HCT116 (cell line): Measurements from ENCODE around the gene CCL20. TPM values are rescaled to one million over a fixed set of nuclear protein-coding genes. Genes with fewer than 3 reads are reported as not detected.

ENCODE experiments used
- ATAC-seq: fragments of 200-7000 bp; cut with Tn5 transposase; 2 replicates; pipeline ENCODE4 v1.9.1; 2020; ENCODE audit warnings: mild to moderate bottlenecking, moderate library complexity
- BruUV-seq: library from RNA; stranded (reverse); fragments of 400-500 nt; replicated peaks from 2 replicates; lab custom pipeline; 2021; lab: Mats Ljungman, UMichigan
- CTCF ChIA-PET: fragments of 300-600 bp; sonication (Branson Sonifier 250); formaldehyde crosslinking; loops from one replicate; lab custom pipeline; 2021; ENCODE audit warnings: antibody characterized with exemption; lab: Charles Lee
- POLR2A ChIA-PET: fragments of 300-600, 350-600 bp; sonication (Branson Sonifier 250); formaldehyde crosslinking; loops from one replicate; lab custom pipeline; 2021; ENCODE audit warnings: antibody characterized with exemption; lab: Charles Lee
- RAD21 ChIA-PET, 2 experiments: fragments of 300-600 bp; sonication (Branson Sonifier 250); formaldehyde crosslinking; loops; one replicate each; lab custom pipeline; 2023; ENCODE audit warnings: low total read pairs in 2 of 2; ENCODE audit not compliant: uncharacterized antibody in 2 of 2, unreplicated experiment in 2 of 2, low non-redundant PET in 1 of 2; lab: Charles Lee
- DNase-seq: peaks from one replicate; pipeline ENCODE4 v3.0.0-alpha.2; 2010; ENCODE audit warnings: low read depth, low spot score
- H2AFZ ChIP-seq: fragments of 200-600 bp; shearing (Covaris generic), sonication (generic); 2 replicates; pipeline ENCODE4 v1.6.1; 2017; ENCODE audit warnings: low read depth, mixed run types, mixed read lengths, antibody characterized with exemption, low read length; ENCODE audit not compliant: poor library complexity, severe bottlenecking
- H3K27ac ChIP-seq: 2 replicates; pipeline ENCODE4 v1.5.1; 2012; ENCODE audit warnings: low read depth, low read length
- H3K27me3 ChIP-seq: fragments of 200-600 bp; sonication (generic); 2 replicates; pipeline ENCODE4 v1.6.1; 2016; ENCODE audit warnings: mixed run types, low read length, mixed read lengths; ENCODE audit not compliant: insufficient read depth
- H3K36me3 ChIP-seq, 2 experiments: fragments of 200-500 bp in 1 of 2; fragments of 200-600 bp in 1 of 2; sonication (Bioruptor generic) in 1 of 2; sonication (generic) in 1 of 2; 2 replicates each; pipeline versions ENCODE4 v1.5.1 to v1.6.1; 2014 to 2016; ENCODE audit warnings: low read length in 2 of 2, inconsistent platforms in 1 of 2, mixed read lengths in 1 of 2, mixed run types in 1 of 2; ENCODE audit not compliant: insufficient read depth in 2 of 2, control insufficient read depth in 1 of 2
- H3K4me1 ChIP-seq, 2 experiments: fragments of 200-600 bp in 1 of 2; sonication (generic) in 1 of 2; 2 replicates each; pipeline versions ENCODE4 v1.5.1 to v1.6.1; 2012 to 2017; ENCODE audit warnings: low read length in 2 of 2, inconsistent platforms in 1 of 2, mild to moderate bottlenecking in 1 of 2, mixed read lengths in 1 of 2, mixed run types in 1 of 2, moderate library complexity in 1 of 2; ENCODE audit not compliant: insufficient read depth in 2 of 2, control insufficient read depth in 1 of 2
- H3K4me2 ChIP-seq: fragments of 200-600 bp; sonication (generic); 2 replicates; pipeline ENCODE4 v1.6.1; 2017; ENCODE audit warnings: mixed run types, low read length, mixed read lengths
- H3K4me3 ChIP-seq, 2 experiments: fragments of 200-600 bp in 1 of 2; sonication (generic) in 1 of 2; replicated peaks in 1 of 2; 2 replicates each; pipeline ENCODE4 v1.5.1; 2011 to 2016; ENCODE audit warnings: low read length in 2 of 2, control low read depth in 1 of 2, low read depth in 1 of 2, mild to moderate bottlenecking in 1 of 2, mixed read lengths in 1 of 2, mixed run types in 1 of 2
- H3K79me2 ChIP-seq: fragments of 200-600 bp; sonication (generic); 2 replicates; pipeline ENCODE4 v1.6.1; 2017; ENCODE audit warnings: mild to moderate bottlenecking, mixed run types, low read length, moderate library complexity, mixed read lengths; ENCODE audit not compliant: insufficient read depth
- H3K9ac ChIP-seq: fragments of 200-600 bp; sonication (generic); 2 replicates; pipeline ENCODE4 v1.6.1; 2016; ENCODE audit warnings: low read length, mixed read lengths
- H3K9me2 ChIP-seq: fragments of 200-600 bp; sonication (generic), shearing (Covaris generic); 2 replicates; pipeline ENCODE4 v1.6.1; 2017; ENCODE audit warnings: mixed run types, mild to moderate bottlenecking, moderate library complexity; ENCODE audit not compliant: insufficient read depth
- H3K9me3 ChIP-seq, 2 experiments: fragments of 200-500 bp in 1 of 2; fragments of 200-600 bp in 1 of 2; sonication (Bioruptor generic) in 1 of 2; sonication (generic) in 1 of 2; 2 replicates each; pipeline ENCODE4 v1.6.1; 2014 to 2017; ENCODE audit warnings: low read length in 2 of 2, mixed read lengths in 2 of 2, inconsistent platforms in 1 of 2, low read depth in 1 of 2, mild to moderate bottlenecking in 1 of 2, mixed run types in 1 of 2, moderate library complexity in 1 of 2; ENCODE audit not compliant: control insufficient read depth in 1 of 2, insufficient read depth in 1 of 2
- H4K20me1 ChIP-seq: fragments of 200-600 bp; sonication (generic), shearing (Covaris generic); 2 replicates; pipeline ENCODE4 v1.6.1; 2017; ENCODE audit warnings: mixed run types, mild to moderate bottlenecking, moderate library complexity; ENCODE audit not compliant: insufficient read depth
- CBX3 ChIP-seq: IDR thresholded peaks from 2 replicates; pipeline ENCODE4 v1.6.1; 2012; ENCODE audit warnings: low read depth
- ELF1 ChIP-seq: IDR thresholded peaks from 2 replicates; pipeline ENCODE4 v1.6.1; 2012; ENCODE audit warnings: low read depth, borderline replicate concordance
- EZH2phosphoT487 ChIP-seq: fragments of 200-600 bp; IDR thresholded peaks from 2 replicates; pipeline ENCODE4 v1.6.1; 2018; ENCODE audit warnings: antibody characterized with exemption, borderline replicate concordance
- POLR2A ChIP-seq: IDR thresholded peaks from 2 replicates; pipeline ENCODE4 v1.7.0; 2011; ENCODE audit warnings: borderline replicate concordance; ENCODE audit not compliant: insufficient read depth, insufficient read length; ENCODE audit errors: extremely low read depth
- SIN3A ChIP-seq: IDR thresholded peaks from 2 replicates; pipeline ENCODE4 v1.6.1; 2012; ENCODE audit warnings: low read depth
- TCF7L2 ChIP-seq: IDR thresholded peaks from 2 replicates; pipeline ENCODE4 v1.7.0; 2011; ENCODE audit warnings: borderline replicate concordance, inconsistent platforms; ENCODE audit not compliant: insufficient read depth, insufficient read length; ENCODE audit errors: extremely low read depth
- ZFX ChIP-seq: fragments of 450-650 bp; IDR thresholded peaks from 2 replicates; pipeline ENCODE4 v1.6.1; 2017
- intact Hi-C: fragments of 100-400 bp; cut with micrococcal nuclease; formaldehyde crosslinking; loops from 2 replicates; pipeline ENCODE4 v1.10.0; 2022
- total RNA-seq: library from RNA; stranded (reverse); gene quantifications from one replicate; pipeline ENCODE4 v1.2.1, GENCODE V29; 2021; ENCODE audit not compliant: unreplicated experiment
- TF ChIP-seq, protein P1 (sequence below), 3 experiments: fragments of 200-600 bp in 1 of 3; sonication (generic) in 1 of 3; IDR thresholded peaks in 2 of 3; conservative IDR thresholded peaks in 1 of 3; 2 replicates each; pipeline ENCODE4 v1.5.1; 2012 to 2017; ENCODE audit warnings: low read depth in 2 of 3, low read length in 2 of 3, antibody characterized with exemption in 1 of 3, borderline replicate concordance in 1 of 3, control low read depth in 1 of 3, mild to moderate bottlenecking in 1 of 3, mixed read lengths in 1 of 3, mixed run types in 1 of 3, moderate library complexity in 1 of 3; ENCODE audit not compliant: insufficient read depth in 1 of 3
- TF ChIP-seq, protein P2 (sequence below): IDR thresholded peaks from 2 replicates; pipeline ENCODE4 v1.6.1; 2012
- TF ChIP-seq, protein P3 (sequence below): IDR thresholded peaks from 2 replicates; pipeline ENCODE4 v1.6.1; 2012; ENCODE audit warnings: low read depth

CCL20 gene
- total RNA-seq, 1 experiment from 2014 or later: 0.30 TPM

DNA sequence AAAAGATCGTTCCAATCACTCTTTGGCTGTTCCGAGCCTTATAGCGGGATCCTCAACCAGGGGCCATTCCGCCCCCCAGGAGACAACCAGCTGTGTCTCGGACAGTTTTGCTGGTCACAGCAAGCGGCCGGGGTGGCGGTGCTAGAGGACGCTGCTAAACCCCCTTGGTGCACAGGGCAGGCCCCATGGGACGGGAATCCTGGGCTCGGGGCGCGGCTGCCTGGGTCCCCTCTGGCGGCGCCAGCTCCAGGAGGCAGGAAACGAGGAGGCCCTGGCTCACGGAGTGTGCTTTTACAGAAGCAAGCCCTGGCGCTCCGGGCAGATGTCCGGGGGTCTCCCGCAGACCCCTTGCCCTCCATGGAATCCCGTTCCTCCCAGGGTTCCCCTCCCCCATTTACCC is 45.8 kb upstream of the CCL20 start:
- no peaks in the 10 kb centered on the region for H3K9me2 ChIP-seq
- CTCF ChIA-PET: interaction anchor here (2.9 to 3.9 kb wide), 2 partner anchors 109 to 361 kb away, joined by 33 to 72 read pairs; no protein-coding TSS in a partner anchor
- H3K27me3 ChIP-seq: no peaks in the 10 kb centered on the region
- POLR2A ChIA-PET: no interaction called here
- H3K27ac ChIP-seq: no peak overlapping the region
- no peaks in the 10 kb centered on the region for H3K79me2 ChIP-seq
- H3K4me1 ChIP-seq: peaks cover 0 to 6% of the 10 kb centered on the region in 2 experiments; a peak in 1 of 4 replicates
- RAD21 ChIA-PET: no interaction called here
- BruUV-seq: no TSS peak
- no peaks in the 10 kb centered on the region for H4K20me1 ChIP-seq
- H3K4me3 ChIP-seq: no peak overlapping the region
- H3K36me3 ChIP-seq: no peaks in the 10 kb centered on the region
- no peak for TF ChIP-seq CBX3
- TF ChIP-seq, protein P1, sequence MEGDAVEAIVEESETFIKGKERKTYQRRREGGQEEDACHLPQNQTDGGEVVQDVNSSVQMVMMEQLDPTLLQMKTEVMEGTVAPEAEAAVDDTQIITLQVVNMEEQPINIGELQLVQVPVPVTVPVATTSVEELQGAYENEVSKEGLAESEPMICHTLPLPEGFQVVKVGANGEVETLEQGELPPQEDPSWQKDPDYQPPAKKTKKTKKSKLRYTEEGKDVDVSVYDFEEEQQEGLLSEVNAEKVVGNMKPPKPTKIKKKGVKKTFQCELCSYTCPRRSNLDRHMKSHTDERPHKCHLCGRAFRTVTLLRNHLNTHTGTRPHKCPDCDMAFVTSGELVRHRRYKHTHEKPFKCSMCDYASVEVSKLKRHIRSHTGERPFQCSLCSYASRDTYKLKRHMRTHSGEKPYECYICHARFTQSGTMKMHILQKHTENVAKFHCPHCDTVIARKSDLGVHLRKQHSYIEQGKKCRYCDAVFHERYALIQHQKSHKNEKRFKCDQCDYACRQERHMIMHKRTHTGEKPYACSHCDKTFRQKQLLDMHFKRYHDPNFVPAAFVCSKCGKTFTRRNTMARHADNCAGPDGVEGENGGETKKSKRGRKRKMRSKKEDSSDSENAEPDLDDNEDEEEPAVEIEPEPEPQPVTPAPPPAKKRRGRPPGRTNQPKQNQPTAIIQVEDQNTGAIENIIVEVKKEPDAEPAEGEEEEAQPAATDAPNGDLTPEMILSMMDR (IDR thresholded peaks at IDR 0.05 in 2 of 3, conservative IDR thresholded peaks at IDR 0.05 in 1 of 3; ENCODE audit: borderline replicate concordance in 1 of 3, insufficient read depth in 1 of 3, low read depth in 2 of 3, low read length in 2 of 3): no peak
- TF ChIP-seq POLR2A: no peak
- no peak for TF ChIP-seq ZFX
- TF ChIP-seq TCF7L2: no peak
- TF ChIP-seq, protein P2, sequence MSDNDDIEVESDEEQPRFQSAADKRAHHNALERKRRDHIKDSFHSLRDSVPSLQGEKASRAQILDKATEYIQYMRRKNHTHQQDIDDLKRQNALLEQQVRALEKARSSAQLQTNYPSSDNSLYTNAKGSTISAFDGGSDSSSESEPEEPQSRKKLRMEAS: no peak
- no peak for TF ChIP-seq EZH2phosphoT487
- no peak for TF ChIP-seq SIN3A
- TF ChIP-seq ELF1: no peak
- TF ChIP-seq, protein P3, sequence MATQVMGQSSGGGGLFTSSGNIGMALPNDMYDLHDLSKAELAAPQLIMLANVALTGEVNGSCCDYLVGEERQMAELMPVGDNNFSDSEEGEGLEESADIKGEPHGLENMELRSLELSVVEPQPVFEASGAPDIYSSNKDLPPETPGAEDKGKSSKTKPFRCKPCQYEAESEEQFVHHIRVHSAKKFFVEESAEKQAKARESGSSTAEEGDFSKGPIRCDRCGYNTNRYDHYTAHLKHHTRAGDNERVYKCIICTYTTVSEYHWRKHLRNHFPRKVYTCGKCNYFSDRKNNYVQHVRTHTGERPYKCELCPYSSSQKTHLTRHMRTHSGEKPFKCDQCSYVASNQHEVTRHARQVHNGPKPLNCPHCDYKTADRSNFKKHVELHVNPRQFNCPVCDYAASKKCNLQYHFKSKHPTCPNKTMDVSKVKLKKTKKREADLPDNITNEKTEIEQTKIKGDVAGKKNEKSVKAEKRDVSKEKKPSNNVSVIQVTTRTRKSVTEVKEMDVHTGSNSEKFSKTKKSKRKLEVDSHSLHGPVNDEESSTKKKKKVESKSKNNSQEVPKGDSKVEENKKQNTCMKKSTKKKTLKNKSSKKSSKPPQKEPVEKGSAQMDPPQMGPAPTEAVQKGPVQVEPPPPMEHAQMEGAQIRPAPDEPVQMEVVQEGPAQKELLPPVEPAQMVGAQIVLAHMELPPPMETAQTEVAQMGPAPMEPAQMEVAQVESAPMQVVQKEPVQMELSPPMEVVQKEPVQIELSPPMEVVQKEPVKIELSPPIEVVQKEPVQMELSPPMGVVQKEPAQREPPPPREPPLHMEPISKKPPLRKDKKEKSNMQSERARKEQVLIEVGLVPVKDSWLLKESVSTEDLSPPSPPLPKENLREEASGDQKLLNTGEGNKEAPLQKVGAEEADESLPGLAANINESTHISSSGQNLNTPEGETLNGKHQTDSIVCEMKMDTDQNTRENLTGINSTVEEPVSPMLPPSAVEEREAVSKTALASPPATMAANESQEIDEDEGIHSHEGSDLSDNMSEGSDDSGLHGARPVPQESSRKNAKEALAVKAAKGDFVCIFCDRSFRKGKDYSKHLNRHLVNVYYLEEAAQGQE: no peak
- H3K9ac ChIP-seq: no peak overlapping the region
- H3K4me2 ChIP-seq: no peak overlapping the region
- H2AFZ ChIP-seq: no peak overlapping the region
- no peak for ATAC-seq
- intact Hi-C loops: loop anchor here (2.0 to 10.0 kb wide), 2 partner anchors 287 to 523 kb away; no protein-coding TSS in a partner anchor
- H3K9me3 ChIP-seq: no peaks in the 10 kb centered on the region
- no peak for DNase-seq
